Activated CD8-positive, alpha-beta memory T cell treated with anti-CD3 and anti-CD28 coated beads, Interleukin-2, amount 50 U/mL, for 24 hours (primary cell): ENCODE data around the gene CCDC74A.
A peak's percentile ranks its signal among the peaks of the same experiment; 100 is the strongest.
"Not testable (repeated sequence)": the region's sequence is repeated elsewhere in the genome, so short reads cannot be mapped to it uniquely, and the experiment has no call there.

ENCODE experiments used
- DNase-seq: peaks from one replicate; pipeline ENCODE4 v3.0.0-alpha.2; 2020; ENCODE audit errors: extremely low read depth

CCDC74A gene

GRCh38 chr2:131527131-131528001 is at the start of gene CCDC74A:
CCDC74A (plus strand) TSS chr2:131527888; CDS start chr2:131527971, 83 bp downstream.
- DNase-seq = peak; percentile 19

- not testable (repeated sequence) for DNase-seq
Observed at GRCh38 chr2:131478074-131478849, 49.4 kb upstream of the CCDC74A start.

GRCh38 chr2:131478850-131479461 is 48.7 kb upstream of the CCDC74A start:
- not testable (repeated sequence) for DNase-seq

DNA sequence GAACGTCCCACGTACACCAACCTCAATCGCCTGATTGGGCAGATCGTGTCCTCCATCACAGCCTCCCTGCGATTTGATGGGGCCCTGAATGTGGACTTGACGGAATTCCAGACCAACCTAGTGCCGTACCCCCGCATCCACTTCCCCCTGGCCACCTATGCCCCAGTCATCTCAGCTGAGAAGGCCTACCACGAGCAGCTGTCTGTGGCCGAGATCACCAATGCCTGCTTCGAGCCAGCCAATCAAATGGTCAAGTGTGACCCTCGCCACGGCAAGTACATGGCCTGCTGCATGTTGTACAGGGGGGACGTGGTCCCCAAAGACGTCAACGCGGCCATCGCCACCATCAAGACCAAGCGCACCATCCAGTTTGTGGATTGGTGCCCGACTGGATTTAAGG is 47.3 kb upstream of the CCDC74A start:
- not testable (repeated sequence) for DNase-seq

- DNase-seq = not testable (repeated sequence)
Observed at GRCh38 chr2:131482506-131483155, 45.1 kb upstream of the CCDC74A start.

DNA sequence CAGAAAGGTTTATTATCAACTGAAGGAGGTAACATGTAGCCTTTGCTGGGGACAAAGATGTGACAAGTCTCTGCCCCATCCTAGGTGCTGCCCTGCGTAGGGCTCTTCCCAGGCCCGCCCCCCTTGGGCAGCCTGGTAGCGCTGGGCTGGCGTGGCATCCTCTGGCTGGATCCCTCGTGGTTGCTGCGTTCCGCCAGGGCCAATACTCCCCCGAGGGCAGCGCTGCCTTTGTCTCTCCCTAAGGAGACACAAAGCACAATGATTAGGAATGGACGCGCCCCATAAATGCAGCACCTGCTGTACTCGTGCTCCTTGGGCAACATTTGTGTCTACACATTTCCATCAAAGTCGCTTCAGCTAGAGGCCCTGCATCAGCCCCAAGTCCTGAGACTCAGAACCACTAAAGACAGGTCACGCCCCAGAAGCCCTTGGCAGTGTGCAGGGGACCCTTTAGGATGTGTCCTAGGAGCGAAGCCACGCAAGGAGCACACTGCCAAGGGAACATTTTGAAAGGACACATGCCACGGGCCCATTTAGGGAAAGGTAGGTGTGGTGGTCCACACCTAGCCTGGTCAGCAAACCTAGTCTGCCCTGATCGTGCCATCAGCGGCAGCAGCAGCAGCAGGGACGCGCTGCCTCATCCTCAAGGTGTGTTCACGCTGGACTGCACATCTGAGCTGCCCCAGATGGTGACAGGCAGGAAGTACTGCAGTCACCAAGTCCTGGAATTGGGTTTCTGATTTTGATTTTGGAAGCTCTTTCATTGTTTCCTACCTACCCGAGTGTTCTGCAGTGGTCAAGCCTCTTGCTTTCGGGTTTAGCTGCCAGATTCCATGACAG is 43.5 kb upstream of the CCDC74A start:
- DNase-seq = not testable (repeated sequence)

- not testable (repeated sequence) for DNase-seq
Observed at GRCh38 chr2:131484906-131485460, 42.7 kb upstream of the CCDC74A start.

GRCh38 chr2:131486201-131486902 is 41.3 kb upstream of the CCDC74A start:
- not testable (repeated sequence) for DNase-seq

DNA sequence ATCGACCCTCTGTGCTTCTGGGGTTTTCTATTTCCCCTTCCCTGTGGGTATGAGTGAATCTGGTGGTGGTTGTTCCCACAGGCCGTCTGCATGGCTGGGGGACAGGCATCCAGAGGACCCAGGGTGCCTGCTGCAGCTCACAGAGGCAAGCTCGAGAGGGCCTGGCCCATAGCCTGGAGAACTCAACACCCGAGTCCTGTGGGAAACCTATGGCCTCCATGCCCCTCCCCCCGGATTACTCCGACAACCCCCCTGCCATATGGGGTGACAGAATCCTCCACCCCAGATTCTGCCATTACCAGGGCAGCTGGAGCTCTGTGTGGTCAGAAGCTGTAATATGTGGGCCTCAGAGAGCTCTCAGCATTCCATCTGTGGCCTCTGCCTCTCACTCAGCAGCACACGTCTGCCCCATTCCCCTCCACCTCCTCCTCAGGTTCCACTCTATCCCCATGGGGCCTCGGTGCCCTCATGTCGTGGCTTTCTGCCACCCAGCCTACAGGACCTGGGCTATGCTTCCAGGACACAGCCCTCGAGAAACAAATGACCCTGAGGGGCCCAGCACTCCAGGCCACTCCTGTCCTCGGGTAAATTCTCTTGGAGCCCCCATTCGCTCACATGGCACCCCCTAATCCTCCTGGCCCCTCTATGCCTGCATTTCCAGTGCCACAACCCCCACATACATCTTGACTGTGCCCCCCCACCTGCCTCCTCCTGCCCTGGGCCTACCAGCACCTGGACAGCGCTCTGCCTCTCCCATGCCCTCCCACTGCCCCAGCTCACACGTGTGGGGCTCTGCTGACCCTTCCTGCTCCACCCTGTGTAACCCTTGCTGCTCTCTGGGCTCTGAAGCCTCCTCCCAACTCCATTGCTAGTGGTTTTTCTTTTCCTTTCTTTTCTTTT is 39.1 kb upstream of the CCDC74A start:
- DNase-seq = no peak

GRCh38 chr2:131490616-131491468 is 36.8 kb upstream of the CCDC74A start:
- not testable (repeated sequence) for DNase-seq

- not testable (repeated sequence) for DNase-seq
Observed at GRCh38 chr2:131491469-131491836, 36.2 kb upstream of the CCDC74A start.

DNA sequence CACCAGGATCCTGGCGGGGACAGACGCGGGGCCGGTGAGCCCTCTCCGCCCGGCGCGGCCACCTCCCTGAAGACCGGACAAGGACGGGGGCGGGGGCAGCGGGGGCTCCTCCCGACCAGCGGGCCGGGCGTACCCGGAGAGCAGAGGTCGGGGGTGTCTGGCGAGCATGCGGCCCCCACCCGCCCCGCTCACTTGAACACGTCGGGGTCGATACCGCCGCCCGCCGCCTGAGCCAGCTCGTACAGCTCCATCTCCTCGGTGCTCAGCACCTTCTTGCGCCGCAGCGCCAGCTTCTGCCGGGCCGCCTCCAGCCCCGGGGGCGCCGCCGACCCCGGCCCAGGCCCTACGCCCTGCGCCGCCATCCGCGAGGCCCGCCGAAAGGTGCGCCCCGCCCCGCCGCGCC is 35.7 kb upstream of the CCDC74A start, which contains the start of gene MZT2A:
Gene MZT2A (minus strand): TSS at position 383 of the 403 bp plus-strand sequence. CDS start 21 bp downstream, at position 362.
- not testable (repeated sequence) for DNase-seq

GRCh38 chr2:131492418-131493198 is 35.1 kb upstream of the CCDC74A start:
- DNase-seq = peak; percentile 88

GRCh38 chr2:131493199-131493968 is 34.3 kb upstream of the CCDC74A start:
- no peak for DNase-seq

DNA sequence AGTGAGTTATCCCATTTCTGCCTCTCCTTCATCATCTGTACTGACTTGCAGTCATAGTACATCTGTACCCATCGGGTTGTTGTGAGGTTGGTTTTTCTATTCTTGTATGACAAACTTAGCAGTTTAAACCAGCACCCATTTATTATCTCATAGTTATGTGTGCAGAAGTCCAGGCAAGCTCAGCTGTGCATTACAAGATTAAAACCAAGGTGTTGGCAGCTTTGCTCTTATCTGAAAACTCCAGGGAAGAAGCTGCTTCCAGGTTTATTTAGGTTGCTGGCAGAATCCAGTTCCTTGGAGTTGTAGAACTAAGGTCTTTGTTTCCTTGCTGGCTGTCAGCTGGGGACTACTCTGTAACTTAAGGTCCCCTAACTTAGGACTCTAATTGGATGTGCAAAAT is 32.2 kb upstream of the CCDC74A start:
- DNase-seq = not testable (repeated sequence)
